ENCODE results near the gene GNG13.

DNA sequence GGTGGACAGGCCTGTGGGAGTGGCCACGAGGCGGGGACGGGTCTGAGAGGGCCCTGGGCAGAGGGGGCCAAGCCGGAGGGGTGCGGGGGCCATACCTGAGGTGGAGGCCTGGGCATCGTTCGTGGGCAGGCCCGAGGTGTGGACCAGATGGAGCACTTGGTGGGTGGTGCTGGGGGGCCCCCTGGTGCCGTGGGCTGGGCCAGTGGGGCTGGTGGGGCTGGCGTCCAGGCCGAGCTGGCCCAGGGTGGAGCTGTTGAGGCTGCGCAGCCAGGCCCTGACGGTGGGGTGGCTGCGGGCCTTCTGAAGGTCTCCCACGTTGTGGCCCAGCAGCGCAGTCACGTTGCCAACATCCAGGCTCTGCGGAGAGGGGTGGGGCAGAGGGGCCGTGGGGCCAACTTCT is 30.6 kb downstream of the GNG13 start:
- no peak for TF ChIP-seq FOXJ3 (CRISPR knock-in tag; IDR thresholded peaks at IDR 0.05)
- TF ChIP-seq ESRRA (IDR thresholded peaks at IDR 0.05; ENCODE audit: borderline replicate concordance, low read depth), result no peak
- no peak for TF ChIP-seq BCLAF1 (IDR thresholded peaks at IDR 0.05; ENCODE audit: borderline replicate concordance in 1 of 2, control insufficient read depth in 1 of 2, low read depth in 2 of 2, low read length in 1 of 2)
- TF ChIP-seq POLR2A (conservative IDR thresholded peaks at IDR 0.05), result no peak
- TF ChIP-seq MNT (conservative IDR thresholded peaks at IDR 0.05), result no peak
- TF ChIP-seq ZKSCAN8 (CRISPR knock-in tag; IDR thresholded peaks at IDR 0.05), result no peak
- TF ChIP-seq GABPB1 (CRISPR knock-in tag; IDR thresholded peaks at IDR 0.05), result no peak
- TF ChIP-seq CBX1 (IDR thresholded peaks at IDR 0.05; ENCODE audit: low read depth), result no peak
- TF ChIP-seq SRF (CRISPR knock-in tag; IDR thresholded peaks at IDR 0.05), result no peak

All from K562 (cell line).